OCI-LY1 (cell line): ENCODE data around the gene KCNC4.

Experiments used
- EZH2 ChIP-seq: fragments of 200-600 bp; sonication (generic), shearing (Covaris generic); IDR thresholded peaks from 2 replicates; pipeline ENCODE4 v1.8.0; 2017; ENCODE audit warnings: borderline replicate concordance, mixed run types, mild to moderate bottlenecking, antibody characterized with exemption, low read length, moderate library complexity, mixed read lengths
- TF ChIP-seq, protein P1 (sequence below): fragments of 200-600 bp; sonication (generic), shearing (Covaris generic); IDR thresholded peaks from 2 replicates; pipeline ENCODE4 v1.5.1; 2017; ENCODE audit warnings: mild to moderate bottlenecking, antibody characterized with exemption, low read length, moderate library complexity, mixed read lengths

DNA sequence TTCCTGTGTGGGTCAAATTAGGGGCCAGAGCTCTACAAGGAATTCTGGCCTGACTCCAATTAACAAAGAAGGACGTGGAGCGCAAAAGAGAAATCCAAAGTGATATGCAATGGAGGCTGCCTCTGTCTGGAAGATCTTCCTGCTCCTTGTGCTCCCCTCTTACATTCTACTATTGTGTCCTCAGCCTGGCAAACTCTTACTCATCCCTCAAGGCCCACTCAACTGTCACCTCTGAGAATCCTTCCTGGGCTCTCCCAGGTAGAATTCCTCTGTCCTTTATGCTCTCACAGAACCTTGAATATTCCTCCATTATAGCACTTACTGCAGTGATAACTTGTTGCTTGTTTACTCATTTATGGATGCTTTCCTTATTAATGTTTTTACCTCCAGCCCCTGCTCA is 31.4 kb downstream of the KCNC4 start:
- TF ChIP-seq, protein P1, sequence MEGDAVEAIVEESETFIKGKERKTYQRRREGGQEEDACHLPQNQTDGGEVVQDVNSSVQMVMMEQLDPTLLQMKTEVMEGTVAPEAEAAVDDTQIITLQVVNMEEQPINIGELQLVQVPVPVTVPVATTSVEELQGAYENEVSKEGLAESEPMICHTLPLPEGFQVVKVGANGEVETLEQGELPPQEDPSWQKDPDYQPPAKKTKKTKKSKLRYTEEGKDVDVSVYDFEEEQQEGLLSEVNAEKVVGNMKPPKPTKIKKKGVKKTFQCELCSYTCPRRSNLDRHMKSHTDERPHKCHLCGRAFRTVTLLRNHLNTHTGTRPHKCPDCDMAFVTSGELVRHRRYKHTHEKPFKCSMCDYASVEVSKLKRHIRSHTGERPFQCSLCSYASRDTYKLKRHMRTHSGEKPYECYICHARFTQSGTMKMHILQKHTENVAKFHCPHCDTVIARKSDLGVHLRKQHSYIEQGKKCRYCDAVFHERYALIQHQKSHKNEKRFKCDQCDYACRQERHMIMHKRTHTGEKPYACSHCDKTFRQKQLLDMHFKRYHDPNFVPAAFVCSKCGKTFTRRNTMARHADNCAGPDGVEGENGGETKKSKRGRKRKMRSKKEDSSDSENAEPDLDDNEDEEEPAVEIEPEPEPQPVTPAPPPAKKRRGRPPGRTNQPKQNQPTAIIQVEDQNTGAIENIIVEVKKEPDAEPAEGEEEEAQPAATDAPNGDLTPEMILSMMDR, result no peak
- no peak for TF ChIP-seq EZH2
